Breast epithelium (tissue), 3 donors: ENCODE results near the gene ZNF444.

Experiments
- CTCF ChIP-seq, 3 donors: fragments of 450-650 bp; IDR thresholded peaks; one replicate each; pipeline ENCODE4 v1.5.1; 2016 to 2017; ENCODE audit warnings: antibody characterized with exemption in 3 of 3, mild to moderate bottlenecking in 3 of 3, moderate library complexity in 3 of 3
- POLR2A ChIP-seq: fragments of 450-650 bp; IDR thresholded peaks from one replicate; pipeline ENCODE4 v1.6.1; 2016; ENCODE audit warnings: antibody characterized with exemption, mild to moderate bottlenecking, moderate library complexity
- POLR2AphosphoS5 ChIP-seq, 3 donors: sonication (generic); formaldehyde crosslinking; IDR thresholded peaks; one replicate each; pipeline ENCODE4 v1.6.1; 2017; ENCODE audit warnings: antibody characterized with exemption in 3 of 3

GRCh38 chr19:56101746-56102535 is 39.1 kb upstream of the ZNF444 start:
- TF ChIP-seq CTCF (IDR thresholded peaks at IDR 0.05) (no peak), POLR2A (no peak), POLR2AphosphoS5 (IDR thresholded peaks at IDR 0.05) (no peak)
